Measurements from ENCODE around the gene DNAJB9. TPM values are rescaled to one million over a fixed set of nuclear protein-coding genes. Genes with fewer than 3 reads are reported as not detected.

DNAJB9 gene
- polyA plus RNA-seq, 1 donor (not counting 4 experiments of a cell fraction or from before 2014, with no cell fraction given) = 13.4 TPM

DNA sequence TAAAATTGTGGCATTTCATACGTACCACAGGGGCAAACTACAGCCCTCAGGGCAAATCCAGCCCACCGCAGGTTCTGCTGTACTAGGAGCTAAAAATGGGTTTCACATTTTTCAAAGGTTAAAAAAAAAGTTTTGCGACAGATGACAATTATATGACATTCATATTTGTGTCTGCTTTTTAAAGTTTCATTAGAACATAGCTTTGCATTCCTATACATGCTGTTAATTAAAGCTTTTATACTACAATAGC is 43.0 kb upstream of the DNAJB9 start:
- dilution Hi-C loops (cut with MboI; ENCODE audit: extremely low pct_ligation_motif_present, low sequenced_read_pairs) = no loop called here
- TF ChIP-seq EZH2 (IDR thresholded peaks at IDR 0.05; ENCODE audit: low read length) = no peak
- TF ChIP-seq, protein P1, sequence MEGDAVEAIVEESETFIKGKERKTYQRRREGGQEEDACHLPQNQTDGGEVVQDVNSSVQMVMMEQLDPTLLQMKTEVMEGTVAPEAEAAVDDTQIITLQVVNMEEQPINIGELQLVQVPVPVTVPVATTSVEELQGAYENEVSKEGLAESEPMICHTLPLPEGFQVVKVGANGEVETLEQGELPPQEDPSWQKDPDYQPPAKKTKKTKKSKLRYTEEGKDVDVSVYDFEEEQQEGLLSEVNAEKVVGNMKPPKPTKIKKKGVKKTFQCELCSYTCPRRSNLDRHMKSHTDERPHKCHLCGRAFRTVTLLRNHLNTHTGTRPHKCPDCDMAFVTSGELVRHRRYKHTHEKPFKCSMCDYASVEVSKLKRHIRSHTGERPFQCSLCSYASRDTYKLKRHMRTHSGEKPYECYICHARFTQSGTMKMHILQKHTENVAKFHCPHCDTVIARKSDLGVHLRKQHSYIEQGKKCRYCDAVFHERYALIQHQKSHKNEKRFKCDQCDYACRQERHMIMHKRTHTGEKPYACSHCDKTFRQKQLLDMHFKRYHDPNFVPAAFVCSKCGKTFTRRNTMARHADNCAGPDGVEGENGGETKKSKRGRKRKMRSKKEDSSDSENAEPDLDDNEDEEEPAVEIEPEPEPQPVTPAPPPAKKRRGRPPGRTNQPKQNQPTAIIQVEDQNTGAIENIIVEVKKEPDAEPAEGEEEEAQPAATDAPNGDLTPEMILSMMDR (optimal IDR thresholded peaks at IDR 0.05 in 1 of 3, IDR thresholded peaks at IDR 0.05 in 1 of 3, conservative IDR thresholded peaks at IDR 0.05 in 1 of 3; ENCODE audit: extremely low read depth in 1 of 3, insufficient read depth in 2 of 3, low read length in 3 of 3) = no peak
- Histone ChIP-seq H3K27me3 (ENCODE audit: control insufficient read depth, extremely low read depth, insufficient read depth, low read length) (no peaks in the 10 kb centered on the region), H3K27ac (ENCODE audit: control insufficient read depth, insufficient read depth, low read length) (peak overlapping the region; percentile 97), H3K4me1 (ENCODE audit: control insufficient read depth, extremely low read depth, insufficient read depth, low read length) (peaks cover 16% of the 10 kb centered on the region), H3K9me1 (ENCODE audit: control insufficient read depth, extremely low read depth, insufficient read depth, low read length) (no peaks in the 10 kb centered on the region), H3K4me2 (ENCODE audit: control insufficient read depth, extremely low read depth, insufficient read depth, low read depth, low read length) (peak overlapping the region; percentile 78), H4K20me1 (ENCODE audit: control insufficient read depth, extremely low read depth, insufficient read depth, low read length) (no peaks in the 10 kb centered on the region), H3K9ac (ENCODE audit: control insufficient read depth, extremely low read depth, insufficient read depth, low read length) (peak overlapping the region; percentile 92), H3K4me3 (ENCODE audit: control insufficient read depth in 2 of 3, extremely low read depth in 1 of 3, insufficient read depth in 2 of 3, low read depth in 1 of 3, low read length in 3 of 3) (peak overlapping the region; percentile 86 to 97 (median 87)), H3K79me2 (ENCODE audit: control insufficient read depth, insufficient read depth, low read length) (peaks cover 30% of the 10 kb centered on the region), H3K36me3 (ENCODE audit: control insufficient read depth in 2 of 2, extremely low read depth in 1 of 2, insufficient read depth in 2 of 2, low read length in 2 of 2) (no peaks in the 10 kb centered on the region), H3K9me3 (ENCODE audit: control insufficient read depth, low read depth, low read length) (no peaks in the 10 kb centered on the region), H2AFZ (ENCODE audit: control insufficient read depth, low read length) (peak overlapping the region; percentile 88)
- DNase-seq (ENCODE audit: low read depth, low spot score) (no peak), FAIRE-seq (no peak)

DNA sequence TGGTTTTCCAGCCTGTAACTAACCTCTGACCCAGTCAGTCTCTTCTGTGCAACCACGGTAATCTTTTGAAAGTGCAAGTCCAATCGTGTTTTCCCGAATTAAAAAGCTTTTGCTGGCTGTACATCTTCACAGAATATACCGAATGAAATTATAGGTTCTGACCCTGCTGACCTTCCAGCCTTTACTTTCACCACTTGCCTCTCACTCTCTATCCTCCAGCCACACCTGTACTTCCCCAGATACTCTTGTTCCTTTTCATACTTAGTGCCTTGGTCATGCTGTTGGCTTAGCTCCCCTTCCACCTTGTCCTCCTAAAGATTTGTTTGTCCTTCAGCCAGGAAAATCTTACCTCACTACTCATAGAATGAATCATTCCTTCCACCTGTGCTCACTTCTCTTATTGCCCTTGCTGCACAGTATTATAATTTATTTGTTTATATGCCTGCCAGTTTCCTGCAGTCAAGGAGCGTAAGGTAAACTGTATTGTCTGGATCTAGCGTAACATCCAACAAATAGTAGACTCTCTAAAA is 41.4 kb upstream of the DNAJB9 start:
- DNase-seq (ENCODE audit: low read depth, low spot score) = no peak
- dilution Hi-C loops (cut with MboI; ENCODE audit: extremely low pct_ligation_motif_present, low sequenced_read_pairs) = no loop called here

More for the DNA sequence above, 41.4 kb upstream of the DNAJB9 start:
- Histone ChIP-seq H3K4me2 (ENCODE audit: control insufficient read depth, extremely low read depth, insufficient read depth, low read depth, low read length) (peak overlapping the region; percentile 68), H2AFZ (ENCODE audit: control insufficient read depth, low read length) (peak overlapping the region; percentile 43), H3K79me2 (ENCODE audit: control insufficient read depth, insufficient read depth, low read length) (peaks cover 16% of the 10 kb centered on the region), H3K4me3 (ENCODE audit: control insufficient read depth in 2 of 3, extremely low read depth in 1 of 3, insufficient read depth in 2 of 3, low read depth in 1 of 3, low read length in 3 of 3) (peak overlapping the region in 1 of 3 experiments; percentile 10), H3K27ac (ENCODE audit: control insufficient read depth, insufficient read depth, low read length) (peak overlapping the region; percentile 50), H3K4me1 (ENCODE audit: control insufficient read depth, extremely low read depth, insufficient read depth, low read length) (peaks cover 16% of the 10 kb centered on the region), H3K9ac (ENCODE audit: control insufficient read depth, extremely low read depth, insufficient read depth, low read length) (no peak overlapping the region), H3K9me3 (ENCODE audit: control insufficient read depth, low read depth, low read length) (no peaks in the 10 kb centered on the region), H3K9me1 (ENCODE audit: control insufficient read depth, extremely low read depth, insufficient read depth, low read length) (no peaks in the 10 kb centered on the region), H3K27me3 (ENCODE audit: control insufficient read depth, extremely low read depth, insufficient read depth, low read length) (no peaks in the 10 kb centered on the region), H4K20me1 (ENCODE audit: control insufficient read depth, extremely low read depth, insufficient read depth, low read length) (no peaks in the 10 kb centered on the region), H3K36me3 (ENCODE audit: control insufficient read depth in 2 of 2, extremely low read depth in 1 of 2, insufficient read depth in 2 of 2, low read length in 2 of 2) (no peaks in the 10 kb centered on the region)
- TF ChIP-seq, protein P1 (optimal IDR thresholded peaks at IDR 0.05 in 1 of 3, IDR thresholded peaks at IDR 0.05 in 1 of 3, conservative IDR thresholded peaks at IDR 0.05 in 1 of 3; ENCODE audit: extremely low read depth in 1 of 3, insufficient read depth in 2 of 3, low read length in 3 of 3) = no peak
- TF ChIP-seq EZH2 (IDR thresholded peaks at IDR 0.05; ENCODE audit: low read length) = no peak
- FAIRE-seq = no peak
